Mucosa of rectum (tissue), 2 donors: ENCODE data around the gene UHRF2.
"Not testable (repeated sequence)": the region's sequence is repeated elsewhere in the genome, so short reads cannot be mapped to it uniquely, and the experiment has no call there.

Source experiments
- H3K27ac ChIP-seq, 2 donors: one replicate each; pipeline ENCODE4 v1.7.0; 2013; ENCODE audit warnings: inconsistent platforms in 2 of 2, low read depth in 2 of 2, low read length in 2 of 2
- H3K27me3 ChIP-seq, 2 donors: one replicate each; pipeline ENCODE4 v1.7.0; 2013; ENCODE audit warnings: low read length in 2 of 2; ENCODE audit not compliant: control insufficient read depth in 2 of 2, insufficient read depth in 2 of 2
- H3K36me3 ChIP-seq, 2 donors: one replicate each; pipeline ENCODE4 v1.7.0; 2013; ENCODE audit warnings: low read length in 2 of 2; ENCODE audit not compliant: control insufficient read depth in 2 of 2, insufficient read depth in 2 of 2
- H3K4me1 ChIP-seq, 2 donors: one replicate each; pipeline ENCODE4 v1.7.0; 2013; ENCODE audit warnings: low read length in 2 of 2, mild to moderate bottlenecking in 1 of 2; ENCODE audit not compliant: control insufficient read depth in 2 of 2, insufficient read depth in 2 of 2
- H3K4me3 ChIP-seq, 2 donors: one replicate each; pipeline ENCODE4 v1.7.0; 2013; ENCODE audit warnings: low read length in 2 of 2
- H3K9ac ChIP-seq, 2 donors: one replicate each; pipeline ENCODE4 v1.7.0; 2013; ENCODE audit warnings: low read length in 2 of 2, low read depth in 1 of 2, mild to moderate bottlenecking in 1 of 2
- H3K9me3 ChIP-seq, 2 donors: one replicate each; pipeline ENCODE4 v1.7.0; 2013; ENCODE audit warnings: low read length in 2 of 2; ENCODE audit not compliant: control insufficient read depth in 2 of 2
- donor health status: healthy.
- donor health status: Normal muscosa, but diverticular disease.

UHRF2 gene

GRCh38 chr9:6412487-6413364, at the start of gene UHRF2:
Gene UHRF2, plus strand, starts transcription at chr9:6413199. Its CDS starts 292 bp downstream, at chr9:6413491.
- Histone ChIP-seq H3K4me3 (peak within 1 kb of the TSS; percentile 81 to 92), H3K27me3 (peaks cover 0 to 4% of the 10 kb centered on the region in 2 donors), H3K9ac (peak within 1 kb of the TSS; percentile 85 to 88), H3K4me1 (peaks cover 6 to 13% of the 10 kb centered on the region in 2 donors), H3K27ac (peak within 1 kb of the TSS; percentile 48 to 83), H3K9me3 (no peaks in the 10 kb centered on the region), H3K36me3 (no peaks in the 10 kb centered on the region)

- no peak overlapping the region for H3K27ac ChIP-seq
- H3K4me3 ChIP-seq: no peak overlapping the region
- H3K36me3 ChIP-seq: no peaks in the 10 kb centered on the region
- H3K9ac ChIP-seq: no peak overlapping the region
- peaks cover 0 to 4% of the 10 kb centered on the region in 2 donors for H3K9me3 ChIP-seq
- no peaks in the 10 kb centered on the region for H3K27me3 ChIP-seq
- no peaks in the 10 kb centered on the region for H3K4me1 ChIP-seq
These were observed 45.7 kb upstream of the UHRF2 start for GRCh38 chr9:6367128-6367890.

GRCh38 chr9:6368831-6369230, 44.2 kb upstream of the UHRF2 start:
- no peaks in the 10 kb centered on the region for H3K36me3 ChIP-seq
- H3K27ac ChIP-seq: no peak overlapping the region
- peaks cover 0 to 4% of the 10 kb centered on the region in 2 donors for H3K9me3 ChIP-seq
- H3K4me3 ChIP-seq: no peak overlapping the region
- H3K4me1 ChIP-seq: no peaks in the 10 kb centered on the region
- H3K9ac ChIP-seq: no peak overlapping the region
- no peaks in the 10 kb centered on the region for H3K27me3 ChIP-seq

- H3K9me3 ChIP-seq, H3K36me3 ChIP-seq, H3K9ac ChIP-seq, H3K27me3 ChIP-seq, H3K4me1 ChIP-seq, H3K27ac ChIP-seq, H3K4me3 ChIP-seq: not testable (repeated sequence)
These were observed 31.5 kb upstream of the UHRF2 start for GRCh38 chr9:6381477-6382012.

- no peak overlapping the region for H3K4me3 ChIP-seq
- H3K9ac ChIP-seq: no peak overlapping the region
- H3K9me3 ChIP-seq: no peaks in the 10 kb centered on the region
- no peaks in the 10 kb centered on the region for H3K4me1 ChIP-seq
- H3K27me3 ChIP-seq: no peaks in the 10 kb centered on the region
- no peak overlapping the region for H3K27ac ChIP-seq
- no peaks in the 10 kb centered on the region for H3K36me3 ChIP-seq
These were observed 30.3 kb upstream of the UHRF2 start for GRCh38 chr9:6382681-6383080.

- Histone ChIP-seq H3K4me3 (no peak overlapping the region), H3K4me1 (no peaks in the 10 kb centered on the region), H3K9ac (no peak overlapping the region), H3K27me3 (no peaks in the 10 kb centered on the region), H3K27ac (no peak overlapping the region), H3K9me3 (no peaks in the 10 kb centered on the region), H3K36me3 (no peaks in the 10 kb centered on the region)
These were observed 29.3 kb upstream of the UHRF2 start for GRCh38 chr9:6383551-6384225.

- Histone ChIP-seq H3K27ac (no peak overlapping the region), H3K9me3 (no peaks in the 10 kb centered on the region), H3K4me1 (no peaks in the 10 kb centered on the region), H3K27me3 (no peaks in the 10 kb centered on the region), H3K9ac (no peak overlapping the region), H3K4me3 (no peak overlapping the region), H3K36me3 (no peaks in the 10 kb centered on the region)
These were observed 28.3 kb upstream of the UHRF2 start for GRCh38 chr9:6384732-6385131.

- Histone ChIP-seq H3K9ac (no peak overlapping the region), H3K36me3 (no peaks in the 10 kb centered on the region), H3K27ac (no peak overlapping the region), H3K4me3 (no peak overlapping the region), H3K9me3 (no peaks in the 10 kb centered on the region), H3K27me3 (no peaks in the 10 kb centered on the region), H3K4me1 (no peaks in the 10 kb centered on the region)
These were observed 13.9 kb upstream of the UHRF2 start for GRCh38 chr9:6399071-6399470.

- no peak overlapping the region for H3K27ac ChIP-seq
- H3K9ac ChIP-seq: no peak overlapping the region
These were observed 7.6 kb upstream of the UHRF2 start for GRCh38 chr9:6405371-6405770.

More at GRCh38 chr9:6405371-6405770, 7.6 kb upstream of the UHRF2 start:
- Histone ChIP-seq H3K27me3 (peaks cover 0 to 4% of the 10 kb centered on the region in 2 donors), H3K36me3 (no peaks in the 10 kb centered on the region), H3K9me3 (no peaks in the 10 kb centered on the region), H3K4me3 (no peak overlapping the region), H3K4me1 (no peaks in the 10 kb centered on the region)
